HepG2 (cell line): ENCODE measurements around the gene SMYD4. TPM values are rescaled to one million over a fixed set of nuclear protein-coding genes. Genes with fewer than 3 reads are reported as not detected.
A peak's percentile ranks its signal among the peaks of the same experiment; 100 is the strongest.

ENCODE experiments used
- AKNA ChIP-seq: sonication (generic); formaldehyde crosslinking; IDR thresholded peaks from 2 replicates; pipeline ENCODE4 v1.4.0; 2020; ENCODE audit warnings: missing genetic modification reagents, borderline replicate concordance
- ARID5B ChIP-seq: IDR thresholded peaks from 2 replicates; pipeline ENCODE4 v1.4.0; 2020; ENCODE audit warnings: mild to moderate bottlenecking, missing genetic modification reagents
- GLI4 ChIP-seq: sonication (generic); formaldehyde crosslinking; IDR thresholded peaks from 2 replicates; pipeline ENCODE4 v1.5.1; 2020; ENCODE audit warnings: missing genetic modification reagents, mild to moderate bottlenecking, moderate library complexity, borderline replicate concordance
- HIVEP1 ChIP-seq: sonication (generic); formaldehyde crosslinking; IDR thresholded peaks from 2 replicates; pipeline ENCODE4 v1.4.0; 2020; ENCODE audit warnings: mild to moderate bottlenecking, missing genetic modification reagents
- JUNB ChIP-seq: sonication (generic); formaldehyde crosslinking; IDR thresholded peaks from 2 replicates; pipeline ENCODE4 v1.8.0; 2022; ENCODE audit warnings: missing genetic modification reagents, mild to moderate bottlenecking, borderline replicate concordance
- KLF11 ChIP-seq: IDR thresholded peaks from 2 replicates; pipeline ENCODE4 v1.6.1; 2016; ENCODE audit warnings: missing compliant biosample characterization
- REPIN1 ChIP-seq: sonication (generic); formaldehyde crosslinking; IDR thresholded peaks from 2 replicates; pipeline ENCODE4 v1.8.0; 2022; ENCODE audit warnings: missing genetic modification reagents, low read depth, mild to moderate bottlenecking, borderline replicate concordance
- SKI ChIP-seq: fragments of 450-650 bp; IDR thresholded peaks from one replicate; pipeline ENCODE4 v1.6.1; 2018; ENCODE audit warnings: mild to moderate bottlenecking; ENCODE audit not compliant: partially characterized antibody
- SOX13 ChIP-seq, 3 experiments: fragments of 450-650 bp in 1 of 3; sonication (generic) in 1 of 3; formaldehyde crosslinking in 1 of 3; IDR thresholded peaks in 2 of 3; conservative IDR thresholded peaks in 1 of 3; 2 replicates each; pipeline versions ENCODE4 v1.5.0 to v1.6.1; 2016 to 2020; ENCODE audit warnings: antibody characterized with exemption in 1 of 3, mild to moderate bottlenecking in 1 of 3, missing compliant biosample characterization in 1 of 3, missing genetic modification reagents in 1 of 3, moderate library complexity in 1 of 3
- TEF ChIP-seq: sonication (generic); formaldehyde crosslinking; IDR thresholded peaks from 2 replicates; pipeline ENCODE4 v1.5.0; 2020; ENCODE audit warnings: missing genetic modification reagents
- ZFAT ChIP-seq: sonication (generic); formaldehyde crosslinking; conservative IDR thresholded peaks from 2 replicates; pipeline ENCODE4 v1.8.1; 2023; ENCODE audit warnings: missing genetic modification reagents, inconsistent platforms
- ZFP82 ChIP-seq: sonication (generic); formaldehyde crosslinking; IDR thresholded peaks from 2 replicates; pipeline ENCODE4 v1.5.1; 2020; ENCODE audit warnings: mild to moderate bottlenecking, missing genetic modification reagents, borderline replicate concordance
- ZNF335 ChIP-seq: sonication (generic); formaldehyde crosslinking; IDR thresholded peaks from 2 replicates; pipeline ENCODE4 v1.4.0; 2020; ENCODE audit warnings: missing genetic modification reagents
- ZNF552 ChIP-seq: sonication (generic); formaldehyde crosslinking; IDR thresholded peaks from 2 replicates; pipeline ENCODE4 v1.9.0; 2022; ENCODE audit warnings: missing genetic modification reagents, mild to moderate bottlenecking, borderline replicate concordance
- ZNF567 ChIP-seq: sonication (generic); formaldehyde crosslinking; IDR thresholded peaks from 2 replicates; pipeline ENCODE4 v1.8.1; 2023; ENCODE audit warnings: mild to moderate bottlenecking, missing genetic modification reagents, borderline replicate concordance
- polyA plus RNA-seq, 8 experiments: library from polyadenylated mRNA; depleted of rRNA in 3 of 8; stranded (reverse) in 7 of 8; unstranded in 1 of 8; fragments of >200 nt; fragmentation: Illumina TruSeq in 4 of 8; extraction: Trizol in 4 of 8; gene quantifications; 2 replicates each; pipeline versions ENCODE4 v1.2.1 to v1.2.3, GENCODE V29; 2011 to 2016; ENCODE audit warnings: low read depth in 4 of 8, missing spikeins in 1 of 8, mixed read lengths in 1 of 8; ENCODE audit not compliant: insufficient read depth in 1 of 8
- total RNA-seq, 5 experiments: library from RNA; depleted of rRNA; stranded (reverse); fragments of >200 nt; fragmentation: Illumina TruSeq; extraction: Trizol; gene quantifications; 2 replicates each; pipeline ENCODE4 v1.2.3, GENCODE V29; 2016; ENCODE audit warnings: low read depth in 1 of 5
- TF ChIP-seq, protein P1 (sequence below): sonication (generic); formaldehyde crosslinking; IDR thresholded peaks from 2 replicates; pipeline ENCODE4 v1.8.1; 2022; ENCODE audit warnings: mild to moderate bottlenecking, missing genetic modification reagents

Gene SMYD4
- total and polyA plus RNA-seq, 2 of the 13 experiments (the other 11 are each of a cell fraction or from before 2014, with no cell fraction given) = 7.4 to 11.3 TPM

DNA sequence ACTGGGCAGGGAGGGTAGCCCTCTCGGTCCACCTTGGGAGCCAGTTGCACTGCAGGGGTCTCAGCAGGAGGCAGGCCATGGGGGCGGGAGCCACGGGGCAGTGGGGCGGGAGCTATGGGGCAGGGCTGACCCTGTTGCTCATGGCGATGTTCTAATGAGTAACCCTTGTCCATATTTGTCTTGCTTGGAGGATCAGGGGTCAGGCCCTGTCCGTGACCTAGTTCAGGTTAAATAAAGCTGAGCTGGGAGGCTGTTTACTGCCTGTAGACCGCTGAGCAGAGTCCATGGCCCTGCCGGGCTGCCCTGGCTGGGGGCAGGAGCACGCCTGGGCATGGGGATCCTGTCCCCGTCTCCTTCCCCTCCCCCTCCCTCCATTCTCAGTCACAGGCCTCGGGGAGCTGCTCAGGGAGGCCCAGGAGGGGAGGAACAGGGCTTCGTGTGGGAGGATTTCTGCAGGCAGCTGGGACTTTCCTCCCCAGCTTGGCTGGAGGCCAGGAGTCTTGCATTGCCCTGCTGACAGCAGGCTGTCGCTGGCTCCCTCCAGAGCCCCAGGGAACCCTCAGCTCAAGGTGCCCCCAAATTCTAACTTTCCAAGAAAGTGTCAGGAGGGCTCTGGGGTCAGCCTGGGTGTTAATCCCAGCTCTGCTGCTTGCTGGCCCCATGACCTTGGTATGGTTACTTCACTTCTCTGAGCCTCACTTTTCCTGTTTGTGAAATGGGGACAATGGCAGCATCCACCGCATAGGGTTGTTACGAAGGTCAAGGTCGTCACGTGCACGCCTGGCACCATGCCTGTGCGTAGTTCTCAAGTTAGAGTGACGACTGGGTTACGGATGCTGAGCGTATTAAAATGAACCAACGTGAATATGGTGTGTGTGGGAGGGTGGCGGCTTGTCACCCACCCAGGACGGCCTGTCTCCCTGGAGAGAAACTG lies 93.1 kb downstream of the SMYD4 start (continued):
- TF ChIP-seq ARID5B (CRISPR knock-in tag) (peak; percentile 89), AKNA (CRISPR knock-in tag) (no peak), SKI (peak; percentile 95), ZFAT (CRISPR knock-in tag) (no peak), ZNF335 (peak; percentile 72; the same call in 1 of the 2 replicates), ZNF567 (no peak), ZNF552 (CRISPR knock-in tag) (no peak), TEF (no peak), ZFP82 (CRISPR knock-in tag) (peak; percentile 35; the same call in 1 of the 2 replicates), REPIN1 (CRISPR knock-in tag) (peak; percentile 63; the same call in 1 of the 2 replicates), JUNB (no peak), SOX13 (IDR thresholded peaks at IDR 0.05) (peak; percentile 74), SOX13 (CRISPR knock-in tag; conservative IDR thresholded peaks at IDR 0.05 in 1 of 2, IDR thresholded peaks at IDR 0.05 in 1 of 2) (peak in 1 of 2 experiments; percentile 90; a peak in 2 of 4 replicates), HIVEP1 (CRISPR knock-in tag) (peak; percentile 96), KLF11 (CRISPR knock-in tag) (peak; percentile 59), GLI4 (CRISPR knock-in tag) (no peak)
- TF ChIP-seq, protein P1, sequence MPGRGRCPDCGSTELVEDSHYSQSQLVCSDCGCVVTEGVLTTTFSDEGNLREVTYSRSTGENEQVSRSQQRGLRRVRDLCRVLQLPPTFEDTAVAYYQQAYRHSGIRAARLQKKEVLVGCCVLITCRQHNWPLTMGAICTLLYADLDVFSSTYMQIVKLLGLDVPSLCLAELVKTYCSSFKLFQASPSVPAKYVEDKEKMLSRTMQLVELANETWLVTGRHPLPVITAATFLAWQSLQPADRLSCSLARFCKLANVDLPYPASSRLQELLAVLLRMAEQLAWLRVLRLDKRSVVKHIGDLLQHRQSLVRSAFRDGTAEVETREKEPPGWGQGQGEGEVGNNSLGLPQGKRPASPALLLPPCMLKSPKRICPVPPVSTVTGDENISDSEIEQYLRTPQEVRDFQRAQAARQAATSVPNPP (CRISPR knock-in tag) = peak; percentile 87; the same call in 1 of the 2 replicates
